RWPE2 (cell line): ENCODE measurements around the gene HPDL.

Source experiments
- ATAC-seq: fragments of 200-7000 bp; cut with Tn5 transposase; 3 replicates; pipeline ENCODE4 v1.9.1; 2021; ENCODE audit warnings: low read depth
- DNase-seq: peaks from one replicate; pipeline ENCODE4 v3.0.0-alpha.2; 2020; ENCODE audit warnings: low spot score
- H3K27ac ChIP-seq: fragments of 450-650 bp; 2 replicates; pipeline ENCODE4 v1.5.1; 2017; ENCODE audit warnings: mild to moderate bottlenecking; ENCODE audit not compliant: poor library complexity, severe bottlenecking
- H3K27me3 ChIP-seq: fragments of 250-450 bp; sonication (Bioruptor Pico); 2 replicates; pipeline ENCODE4 v1.5.1; 2021; ENCODE audit warnings: mild to moderate bottlenecking, moderate library complexity; ENCODE audit not compliant: insufficient read depth, poor library complexity, severe bottlenecking
- H3K36me3 ChIP-seq: fragments of 250-450 bp; sonication (Bioruptor Pico); 2 replicates; pipeline ENCODE4 v1.5.1; 2020; ENCODE audit warnings: low read depth, mild to moderate bottlenecking, moderate library complexity
- H3K4me1 ChIP-seq: fragments of 250-450 bp; sonication (Bioruptor Pico); 2 replicates; pipeline ENCODE4 v1.5.1; 2021; ENCODE audit warnings: mild to moderate bottlenecking, moderate library complexity; ENCODE audit not compliant: insufficient read depth, poor library complexity, severe bottlenecking
- H3K4me3 ChIP-seq: fragments of 250-450 bp; sonication (Bioruptor Pico); 2 replicates; pipeline ENCODE4 v1.5.1; 2021; ENCODE audit warnings: mild to moderate bottlenecking, moderate library complexity; ENCODE audit not compliant: severe bottlenecking
- H3K9me3 ChIP-seq: fragments of 250-450 bp; sonication (Bioruptor Pico); 2 replicates; pipeline ENCODE4 v1.5.1; 2021; ENCODE audit warnings: mild to moderate bottlenecking, moderate library complexity; ENCODE audit not compliant: severe bottlenecking
- TF ChIP-seq, protein P1 (sequence below): fragments of 450-650 bp; IDR thresholded peaks from one replicate; pipeline ENCODE4 v1.5.1; 2017; ENCODE audit warnings: mild to moderate bottlenecking, moderate library complexity; ENCODE audit not compliant: poor library complexity, severe bottlenecking

Gene HPDL

DNA sequence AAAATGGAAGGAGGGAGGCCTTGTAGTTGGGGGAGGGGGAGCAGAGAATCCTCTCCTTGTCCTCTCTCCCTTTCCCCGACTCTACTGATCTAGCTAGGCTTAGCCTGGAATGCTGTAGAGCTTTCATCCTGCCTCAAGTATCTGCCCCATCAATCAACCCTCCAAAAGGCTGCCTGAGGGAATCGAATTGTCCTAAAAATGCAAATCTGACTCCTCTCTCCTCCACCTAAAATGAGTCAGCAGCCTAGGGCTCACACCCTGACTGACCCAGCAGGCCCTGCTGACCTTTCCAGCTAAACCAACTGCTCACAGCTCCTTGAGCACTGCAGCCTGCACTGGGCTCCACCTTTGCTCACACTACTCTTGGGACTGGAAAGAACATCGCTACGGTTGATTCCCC, 2.8 kb downstream of the HPDL start:
- H3K4me3 ChIP-seq = no peak overlapping the region
- peak overlapping the region; percentile 17 for H3K27ac ChIP-seq
- peak; percentile 53 for ATAC-seq
- TF ChIP-seq, protein P1, sequence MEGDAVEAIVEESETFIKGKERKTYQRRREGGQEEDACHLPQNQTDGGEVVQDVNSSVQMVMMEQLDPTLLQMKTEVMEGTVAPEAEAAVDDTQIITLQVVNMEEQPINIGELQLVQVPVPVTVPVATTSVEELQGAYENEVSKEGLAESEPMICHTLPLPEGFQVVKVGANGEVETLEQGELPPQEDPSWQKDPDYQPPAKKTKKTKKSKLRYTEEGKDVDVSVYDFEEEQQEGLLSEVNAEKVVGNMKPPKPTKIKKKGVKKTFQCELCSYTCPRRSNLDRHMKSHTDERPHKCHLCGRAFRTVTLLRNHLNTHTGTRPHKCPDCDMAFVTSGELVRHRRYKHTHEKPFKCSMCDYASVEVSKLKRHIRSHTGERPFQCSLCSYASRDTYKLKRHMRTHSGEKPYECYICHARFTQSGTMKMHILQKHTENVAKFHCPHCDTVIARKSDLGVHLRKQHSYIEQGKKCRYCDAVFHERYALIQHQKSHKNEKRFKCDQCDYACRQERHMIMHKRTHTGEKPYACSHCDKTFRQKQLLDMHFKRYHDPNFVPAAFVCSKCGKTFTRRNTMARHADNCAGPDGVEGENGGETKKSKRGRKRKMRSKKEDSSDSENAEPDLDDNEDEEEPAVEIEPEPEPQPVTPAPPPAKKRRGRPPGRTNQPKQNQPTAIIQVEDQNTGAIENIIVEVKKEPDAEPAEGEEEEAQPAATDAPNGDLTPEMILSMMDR = no peak
- no peaks in the 10 kb centered on the region for H3K9me3 ChIP-seq
- H3K4me1 ChIP-seq = peaks cover 8% of the 10 kb centered on the region
- H3K27me3 ChIP-seq = no peaks in the 10 kb centered on the region
- DNase-seq = no peak
- H3K36me3 ChIP-seq = peaks cover 18% of the 10 kb centered on the region

DNA sequence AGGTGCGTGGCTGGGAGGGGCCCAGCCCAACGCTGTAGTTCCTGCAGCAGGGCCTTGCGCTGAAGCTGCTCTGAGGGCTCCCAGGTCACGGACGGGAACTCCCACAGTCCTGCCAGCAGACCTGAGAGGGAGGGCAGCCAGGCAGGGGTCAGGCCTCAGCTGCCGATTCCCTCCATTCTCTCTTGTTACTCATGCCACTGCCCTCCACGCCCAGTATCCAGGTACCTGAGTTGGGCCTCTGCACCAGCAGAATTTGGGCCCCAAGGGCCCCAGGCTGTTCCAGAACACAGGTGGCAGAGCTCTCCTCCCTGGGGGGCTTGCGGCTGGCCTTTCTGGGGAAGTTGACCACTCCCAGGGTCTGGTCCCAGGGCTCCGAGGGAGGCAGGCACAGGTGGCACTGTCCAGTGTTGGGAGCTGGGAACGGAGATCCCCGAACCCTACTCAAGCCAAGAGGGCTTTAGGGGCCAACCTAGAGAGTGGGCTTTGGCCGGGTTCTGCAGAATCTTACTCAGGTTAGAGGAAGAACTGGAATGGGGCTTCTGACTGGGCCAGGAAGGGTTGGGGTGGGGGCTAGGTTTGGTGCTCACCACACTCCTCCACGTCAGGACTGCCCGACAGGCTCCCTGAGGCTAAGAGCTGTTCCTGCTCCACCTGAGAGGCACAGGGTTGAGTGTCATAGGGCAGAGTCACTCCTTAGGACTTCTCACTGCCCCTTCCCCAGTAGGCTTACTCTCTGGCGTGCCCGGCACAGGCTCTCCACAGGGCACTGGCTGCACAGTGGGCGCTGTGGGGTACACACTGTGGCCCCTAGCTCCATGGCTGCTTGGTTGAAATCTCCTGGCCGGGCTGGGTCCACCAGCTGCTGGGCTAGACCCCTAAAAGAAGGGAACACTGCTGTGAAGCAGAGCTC, 5.0 kb downstream of the HPDL start:
- Histone ChIP-seq H3K27me3 (no peaks in the 10 kb centered on the region), H3K27ac (no peak overlapping the region), H3K36me3 (peaks cover 18% of the 10 kb centered on the region), H3K9me3 (no peaks in the 10 kb centered on the region), H3K4me1 (peaks cover 8% of the 10 kb centered on the region), H3K4me3 (no peak overlapping the region)
- no peak for DNase-seq
- TF ChIP-seq, protein P1 = no peak
- ATAC-seq = no peak

DNA sequence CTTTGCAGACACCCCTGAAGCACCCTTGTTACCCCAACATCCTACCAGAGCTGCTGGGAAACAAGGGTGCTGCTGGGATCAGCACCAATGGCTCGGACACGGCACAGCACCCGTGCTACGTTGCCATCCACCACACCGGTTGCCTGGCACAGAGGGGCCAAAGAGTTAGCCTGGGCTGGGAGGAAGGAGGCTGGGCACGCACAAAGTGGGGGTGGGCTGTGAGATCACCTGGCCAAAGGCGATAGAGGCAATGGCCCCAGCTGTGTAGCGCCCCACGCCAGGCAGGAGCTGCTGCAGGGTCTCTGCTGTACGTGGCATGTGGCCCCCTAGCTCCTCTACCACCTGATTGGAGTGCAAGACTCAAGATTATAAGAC, 5.6 kb downstream of the HPDL start:
- no peak for DNase-seq
- TF ChIP-seq, protein P1 = no peak
- Histone ChIP-seq H3K9me3 (no peaks in the 10 kb centered on the region), H3K36me3 (peaks cover 18% of the 10 kb centered on the region), H3K4me1 (peaks cover 8% of the 10 kb centered on the region), H3K27me3 (no peaks in the 10 kb centered on the region), H3K27ac (no peak overlapping the region), H3K4me3 (no peak overlapping the region)
- ATAC-seq = no peak

DNA sequence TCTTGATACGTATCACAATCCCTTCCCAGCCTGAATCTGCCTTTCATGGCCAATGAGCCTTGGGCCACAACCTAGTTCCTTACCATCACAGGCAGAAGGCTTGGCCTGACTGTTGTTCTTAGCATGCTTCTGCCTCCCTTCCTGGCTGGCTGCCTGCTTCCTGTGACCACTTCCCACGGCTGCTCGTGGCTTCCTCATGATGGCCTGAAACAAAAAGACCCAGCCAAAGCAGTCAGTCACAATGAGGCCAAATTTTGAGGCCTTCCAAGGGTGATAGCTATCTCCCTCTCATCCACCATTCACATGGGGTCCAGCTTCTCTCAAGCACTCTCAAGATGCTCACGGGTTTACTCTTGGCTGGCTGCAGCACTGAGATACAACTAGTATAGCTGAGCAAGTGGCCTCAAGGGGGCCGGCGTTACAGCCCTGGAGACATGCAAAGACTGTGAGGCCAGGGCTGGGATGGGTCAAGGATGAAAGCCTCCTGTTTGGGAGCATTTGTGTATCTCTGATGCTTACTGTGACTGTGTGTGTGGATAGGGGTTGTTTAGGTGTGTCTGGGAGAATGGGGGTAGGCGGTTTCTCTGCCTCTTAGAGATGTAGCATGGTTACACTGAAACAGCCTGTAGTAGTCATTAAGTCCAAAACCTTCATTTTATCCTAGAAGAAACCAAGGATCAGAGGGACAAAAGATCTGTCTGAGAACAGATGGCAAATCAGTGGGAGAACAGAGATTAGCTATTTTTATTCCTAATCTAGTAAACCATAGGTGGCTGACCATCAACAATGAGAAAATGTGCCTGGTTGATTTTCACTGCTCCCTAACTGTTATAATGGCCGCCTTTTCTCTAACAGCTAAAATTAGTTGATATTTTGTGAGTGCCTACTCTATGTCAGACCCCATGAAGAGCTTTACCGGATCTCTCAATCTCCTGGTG, 7.9 kb downstream of the HPDL start:
- H3K4me3 ChIP-seq = no peak overlapping the region
- peaks cover 2% of the 10 kb centered on the region for H3K4me1 ChIP-seq
- TF ChIP-seq, protein P1 = no peak
- DNase-seq (no peak), ATAC-seq (no peak)
- H3K9me3 ChIP-seq = no peaks in the 10 kb centered on the region
- no peak overlapping the region for H3K27ac ChIP-seq
- peaks cover 21% of the 10 kb centered on the region for H3K36me3 ChIP-seq
- no peaks in the 10 kb centered on the region for H3K27me3 ChIP-seq
